ENCODE measurements around the gene ZNF579.

The ZNF579 gene, protein sequence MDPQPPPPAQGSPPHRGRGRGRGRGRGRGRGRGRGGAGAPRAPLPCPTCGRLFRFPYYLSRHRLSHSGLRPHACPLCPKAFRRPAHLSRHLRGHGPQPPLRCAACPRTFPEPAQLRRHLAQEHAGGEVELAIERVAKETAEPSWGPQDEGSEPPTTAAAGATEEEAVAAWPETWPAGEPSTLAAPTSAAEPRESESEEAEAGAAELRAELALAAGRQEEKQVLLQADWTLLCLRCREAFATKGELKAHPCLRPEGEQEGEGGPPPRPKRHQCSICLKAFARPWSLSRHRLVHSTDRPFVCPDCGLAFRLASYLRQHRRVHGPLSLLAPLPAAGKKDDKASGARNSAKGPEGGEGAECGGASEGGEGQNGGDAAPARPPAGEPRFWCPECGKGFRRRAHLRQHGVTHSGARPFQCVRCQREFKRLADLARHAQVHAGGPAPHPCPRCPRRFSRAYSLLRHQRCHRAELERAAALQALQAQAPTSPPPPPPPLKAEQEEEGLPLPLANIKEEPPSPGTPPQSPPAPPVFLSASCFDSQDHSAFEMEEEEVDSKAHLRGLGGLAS

DNA sequence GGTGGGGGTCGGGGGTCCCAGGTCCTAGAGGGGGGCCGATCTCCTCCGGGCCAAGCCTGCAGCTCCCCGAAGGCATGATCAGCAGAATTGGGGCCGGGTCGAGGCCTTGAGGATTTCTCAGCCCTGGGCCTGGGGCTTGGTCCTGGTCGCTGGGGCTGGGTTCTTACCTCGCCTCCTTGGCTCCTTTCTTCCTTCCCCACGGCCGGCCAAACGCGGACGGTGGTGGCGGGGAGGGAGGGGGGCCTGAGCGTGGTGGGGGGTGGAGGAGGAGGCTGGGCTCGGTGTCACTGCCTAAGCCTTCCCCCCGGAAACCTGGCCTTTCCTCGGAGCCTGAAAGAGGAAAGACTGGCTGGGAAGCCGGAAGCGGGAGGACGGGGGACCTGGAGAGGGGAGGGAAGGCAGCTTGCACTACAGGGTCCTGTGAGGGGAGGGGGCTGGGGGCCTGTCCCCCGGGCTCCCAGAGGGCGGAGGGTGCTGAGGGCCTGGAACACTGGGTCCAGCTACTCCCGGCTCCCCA is at the start of gene ZNF579:
TSS of gene ZNF579 (minus strand) at position 221 of the 517 bp plus-strand sequence. CDS start 1,209 bp downstream, outside the sequence.
- peak; percentile 60 for DNase-seq (ENCODE audit: low read depth, low spot score)

DNA sequence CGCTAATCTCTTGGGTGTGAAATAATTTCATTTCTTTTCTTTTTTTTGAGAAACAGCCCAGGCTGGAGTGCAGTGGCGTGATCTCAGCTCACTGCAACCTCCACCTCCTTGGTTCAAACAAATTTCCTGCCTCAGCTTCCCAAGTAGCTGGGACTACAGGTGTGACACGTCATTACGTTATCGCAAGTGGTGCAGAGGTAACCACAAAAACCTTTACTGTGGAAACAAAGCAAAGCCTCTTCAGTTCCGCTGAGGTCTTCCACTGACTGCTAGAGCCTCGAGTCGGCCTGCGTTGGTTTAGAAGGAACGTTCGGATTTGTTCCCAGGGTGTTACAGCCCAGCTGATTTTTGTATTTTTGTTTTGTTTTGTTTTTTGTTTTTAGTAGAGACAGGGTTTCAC is 45.7 kb upstream of the ZNF579 start:
- DNase-seq (ENCODE audit: low read depth, low spot score) = no peak

DNA sequence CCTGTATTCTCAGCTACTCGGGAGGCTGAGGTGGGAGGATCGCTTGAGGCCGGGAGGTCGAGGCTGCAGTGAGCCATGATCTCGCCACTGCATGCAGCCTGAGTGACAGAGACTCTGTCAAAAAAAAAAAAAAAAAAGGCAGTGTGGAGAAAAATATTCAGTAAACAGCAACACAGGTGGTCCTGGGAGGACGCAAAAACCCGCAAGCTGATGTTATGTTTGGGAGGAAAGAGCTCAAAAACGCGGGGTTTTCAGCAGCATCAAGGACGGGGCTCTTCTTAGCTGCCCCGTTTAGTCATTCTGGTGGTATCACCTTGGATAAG is 44.3 kb upstream of the ZNF579 start:
- no peak for DNase-seq (ENCODE audit: low read depth, low spot score)

DNA sequence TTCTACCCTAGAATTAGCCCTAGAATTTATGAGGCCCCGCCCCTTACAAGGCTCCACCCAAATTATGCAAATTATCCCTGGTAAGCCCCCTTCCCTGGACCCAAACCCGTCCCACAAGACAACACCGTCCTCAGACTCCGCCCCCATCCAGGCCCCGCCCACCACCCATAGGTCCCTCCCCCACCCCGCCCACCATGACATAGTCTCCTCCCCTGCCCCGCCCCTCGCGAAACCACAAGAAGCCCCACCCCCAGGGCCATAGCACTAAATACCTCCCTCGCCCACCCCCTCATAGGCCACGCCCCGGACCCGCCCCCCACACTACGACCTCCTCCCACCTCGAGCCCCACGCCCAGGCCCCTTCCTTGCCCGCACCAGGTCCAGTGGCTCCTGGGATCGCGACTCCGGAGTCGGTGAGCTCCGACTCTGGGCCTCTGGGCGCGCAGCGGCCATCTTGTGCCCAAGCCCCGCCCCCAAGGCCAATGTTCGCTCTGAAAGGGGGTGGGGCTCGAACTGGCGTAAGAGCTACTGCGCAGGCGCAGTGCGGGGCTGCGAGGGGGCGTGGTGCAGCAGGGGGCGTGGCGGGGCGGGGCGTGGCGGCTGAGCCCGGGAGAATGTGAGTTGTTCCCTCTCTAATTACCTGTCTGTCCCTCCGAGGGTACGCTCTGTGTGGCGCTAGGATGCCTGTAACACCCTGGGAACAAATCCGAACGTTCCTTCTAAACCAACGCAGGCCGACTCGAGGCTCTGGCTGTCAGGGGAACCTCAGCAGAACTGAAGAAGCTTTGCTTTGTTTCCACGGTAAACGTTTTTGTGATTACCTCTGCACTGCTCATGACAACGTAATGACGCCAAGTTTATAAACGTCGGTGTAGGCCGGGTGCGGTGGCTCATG is 43.7 kb upstream of the ZNF579 start, which contains the start of gene ZNF784:
TSS of gene ZNF784 (minus strand) at position 458 of the 895 bp plus-strand sequence. CDS start at position 453, 5 bp downstream.
- peak; percentile 83 for DNase-seq (ENCODE audit: low read depth, low spot score)

DNA sequence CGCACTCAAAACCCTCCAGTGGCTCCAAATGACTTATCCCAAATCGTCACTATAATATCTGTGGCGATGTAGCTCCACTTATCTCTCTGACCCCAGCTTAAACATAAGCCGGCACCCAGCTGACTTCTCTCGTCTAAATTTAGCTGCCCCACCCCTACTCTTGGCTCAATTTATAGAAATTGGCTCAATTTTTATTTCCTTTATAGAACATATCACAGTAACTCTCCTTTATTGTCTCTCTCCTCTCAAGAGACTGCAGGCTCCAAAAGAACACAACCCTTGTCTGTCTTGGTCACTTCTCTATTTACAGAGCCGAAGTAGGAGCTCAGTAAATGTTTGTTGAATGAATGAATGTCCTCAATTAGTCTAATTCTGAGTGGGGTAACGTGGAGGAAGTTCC is 42.9 kb upstream of the ZNF579 start:
- DNase-seq (ENCODE audit: low read depth, low spot score) = no peak

DNA sequence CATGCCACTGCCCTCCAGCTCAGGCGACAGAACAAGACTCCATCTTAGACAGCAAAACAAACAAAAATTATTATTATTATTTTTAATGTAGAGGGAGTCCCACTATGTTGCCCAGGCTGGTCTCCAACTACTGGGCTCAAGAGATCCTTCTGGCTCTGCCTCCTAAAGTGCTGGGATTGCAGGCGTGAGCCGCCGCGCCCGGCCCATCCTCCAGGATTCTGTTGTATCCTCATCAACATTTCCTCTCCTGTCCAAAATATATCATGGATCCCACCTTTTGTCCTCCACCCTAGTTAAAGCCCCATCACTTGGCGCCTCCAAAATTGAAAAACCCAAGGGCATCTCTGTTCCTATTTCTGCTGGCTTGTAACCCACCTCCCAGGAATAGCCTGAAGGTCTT is 42.5 kb upstream of the ZNF579 start:
- no peak for DNase-seq (ENCODE audit: low read depth, low spot score)

DNA sequence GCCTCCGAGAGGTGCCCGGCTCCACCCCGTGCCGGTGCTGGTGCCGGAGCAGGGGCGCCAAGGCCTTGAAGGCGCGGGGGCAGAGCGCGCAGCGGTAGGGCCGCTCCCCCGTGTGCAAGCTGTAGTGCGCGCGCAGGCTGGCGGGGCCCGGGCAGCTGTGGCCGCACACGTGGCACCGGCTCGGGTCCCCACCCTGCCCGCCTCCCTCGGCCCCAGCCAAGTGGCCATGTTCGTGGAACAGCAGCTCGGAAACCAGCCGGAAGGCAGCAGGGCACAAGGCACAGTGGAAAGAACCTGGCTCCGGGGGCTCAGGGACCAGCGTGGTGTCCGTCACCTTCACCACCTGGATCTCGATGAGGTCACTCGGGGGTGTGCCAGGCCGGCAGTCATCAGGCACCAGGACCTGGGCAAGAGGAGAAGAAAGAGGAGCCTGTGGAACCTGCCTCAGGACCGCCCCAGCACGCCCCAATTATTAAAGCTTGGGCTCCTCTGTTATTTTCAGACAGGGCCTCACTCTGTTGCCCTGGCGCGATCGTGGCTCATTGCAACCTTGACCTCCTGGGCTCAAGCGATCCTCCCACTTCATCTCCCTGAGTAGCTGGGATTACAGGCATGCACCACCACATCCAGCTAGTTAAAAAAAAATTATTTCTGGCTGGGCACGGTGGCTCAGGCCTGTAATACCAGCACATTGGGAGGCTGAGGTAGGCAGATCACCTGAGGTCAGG is 41.8 kb upstream of the ZNF579 start:
- DNase-seq (ENCODE audit: low read depth, low spot score) = no peak

DNA sequence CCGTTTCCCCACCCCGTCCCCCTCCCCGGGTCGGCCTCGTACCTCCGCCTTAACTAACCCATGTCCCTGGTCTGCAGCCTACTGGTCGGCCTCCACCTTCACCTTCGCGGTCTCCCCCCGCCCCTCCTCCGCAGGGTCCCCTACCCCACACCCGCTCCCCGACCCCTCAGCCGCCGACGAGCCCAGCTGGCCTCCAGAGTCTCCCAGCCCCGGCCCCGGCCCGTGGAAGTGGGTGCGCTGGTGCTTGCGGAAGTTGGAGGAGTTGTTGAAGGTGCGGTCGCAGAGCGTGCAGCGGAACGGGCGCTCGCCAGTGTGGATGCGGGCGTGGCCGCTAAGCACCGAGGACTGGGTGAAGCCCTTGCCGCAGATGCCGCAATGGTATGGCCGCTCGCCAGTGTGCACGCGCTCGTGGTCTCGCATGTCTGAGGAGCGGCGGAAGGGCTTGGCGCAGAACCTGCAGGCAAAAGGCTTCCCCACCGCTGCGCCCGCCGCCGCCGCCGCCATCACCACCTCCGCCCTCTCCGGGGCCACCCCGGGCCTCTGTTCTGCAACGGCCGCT is 41.1 kb upstream of the ZNF579 start:
- no peak for DNase-seq (ENCODE audit: low read depth, low spot score)

DNA sequence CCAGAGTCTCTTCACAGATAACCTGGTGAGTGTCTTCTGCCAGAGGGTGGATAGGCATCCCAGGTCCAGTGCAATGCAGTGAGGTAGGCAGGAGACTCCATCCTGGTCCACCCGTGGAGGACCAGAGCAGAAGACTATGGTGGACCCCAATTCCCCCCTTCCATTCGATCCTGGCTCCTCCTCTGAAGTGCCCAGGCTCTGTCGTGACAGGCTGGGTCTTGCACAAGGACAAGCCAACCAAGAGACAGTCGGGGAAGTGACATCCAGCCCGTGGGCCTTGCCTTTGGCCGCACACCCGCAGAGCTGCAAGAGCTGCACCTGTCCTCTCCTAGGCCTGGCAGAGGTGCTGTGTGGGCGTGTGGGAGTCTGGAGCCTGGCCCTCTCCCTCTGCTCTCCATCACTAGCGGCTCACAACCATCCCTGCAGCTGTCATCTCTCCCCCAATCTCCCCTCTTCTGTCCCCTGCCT is 40.6 kb upstream of the ZNF579 start:
- DNase-seq (ENCODE audit: low read depth, low spot score) = no peak

DNA sequence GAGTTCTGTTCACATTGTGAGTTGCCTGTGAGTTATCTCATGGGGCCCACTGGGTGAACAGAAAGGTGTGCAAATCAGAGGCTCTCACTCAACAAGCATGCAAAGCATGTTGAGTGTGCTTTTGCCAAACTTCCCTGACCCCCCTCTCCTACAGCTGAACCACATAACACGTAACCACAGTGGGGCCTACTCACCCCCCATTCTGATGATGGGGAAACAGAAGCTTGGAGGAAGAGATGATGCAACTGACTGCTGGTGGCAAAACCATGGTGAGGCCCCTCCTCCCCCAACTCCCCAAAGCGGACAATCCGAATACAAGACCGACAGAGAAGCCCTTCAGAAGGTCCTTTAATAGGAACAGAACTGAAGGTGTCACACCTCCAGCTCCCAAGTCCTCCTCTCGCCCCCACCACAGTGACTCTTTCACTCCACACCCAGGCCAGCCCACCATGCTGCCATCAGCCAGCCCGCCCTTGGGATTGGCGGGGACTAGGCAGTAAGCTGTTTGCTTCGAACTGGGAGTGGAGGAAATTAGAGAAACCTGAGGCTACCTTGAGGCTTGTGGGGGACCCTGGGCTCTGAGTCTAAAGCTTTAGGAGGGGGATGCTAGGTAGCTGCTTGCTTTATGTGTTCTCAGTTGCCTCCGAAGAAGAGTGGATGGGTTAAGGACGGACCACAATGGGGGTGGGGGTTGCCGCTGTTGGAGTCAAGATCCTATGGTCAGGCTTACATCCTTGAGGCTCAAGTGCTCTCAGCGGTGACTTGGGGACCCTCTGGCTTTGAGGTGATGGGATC is 40.0 kb upstream of the ZNF579 start:
- no peak for DNase-seq (ENCODE audit: low read depth, low spot score)

DNA sequence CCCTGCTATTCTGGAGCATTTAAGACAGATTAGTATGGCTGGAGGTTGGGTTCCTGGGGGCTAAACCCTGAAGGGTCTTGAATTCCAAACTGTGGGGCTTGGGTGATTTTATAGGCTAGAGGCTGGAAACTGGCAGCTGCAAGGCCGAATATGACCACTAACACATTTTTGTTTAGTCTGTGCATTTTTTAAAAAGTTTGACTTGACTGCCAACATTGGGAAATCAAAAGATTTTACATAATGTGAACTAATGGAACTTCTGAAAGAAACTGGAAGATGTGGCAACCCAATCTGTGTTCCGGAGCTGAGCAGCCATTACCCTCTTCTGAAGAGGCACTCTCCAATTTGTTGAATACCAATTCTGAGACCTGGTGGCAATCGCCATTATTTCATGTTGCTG is 38.6 kb upstream of the ZNF579 start:
- no peak for DNase-seq (ENCODE audit: low read depth, low spot score)

DNA sequence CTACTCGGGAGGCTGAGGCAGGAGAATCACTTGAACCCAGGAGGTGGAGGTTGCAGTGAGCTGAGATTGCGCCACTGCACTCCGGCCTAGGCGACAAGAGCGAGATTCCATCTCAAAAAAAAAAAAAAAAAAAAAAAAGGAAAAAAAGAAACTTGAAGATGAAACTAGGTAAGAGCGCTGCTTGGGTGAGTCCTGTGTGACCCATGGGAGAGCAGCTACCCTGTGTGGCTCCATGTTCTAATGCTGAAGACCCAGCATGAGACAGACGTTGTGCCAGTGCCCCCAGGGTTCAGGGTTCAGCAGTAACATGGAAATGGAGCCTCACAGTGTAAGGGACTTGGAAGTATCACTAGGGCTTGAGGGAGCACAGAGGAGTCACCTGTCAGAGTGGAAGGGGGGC is 37.8 kb upstream of the ZNF579 start:
- no peak for DNase-seq (ENCODE audit: low read depth, low spot score)

DNA sequence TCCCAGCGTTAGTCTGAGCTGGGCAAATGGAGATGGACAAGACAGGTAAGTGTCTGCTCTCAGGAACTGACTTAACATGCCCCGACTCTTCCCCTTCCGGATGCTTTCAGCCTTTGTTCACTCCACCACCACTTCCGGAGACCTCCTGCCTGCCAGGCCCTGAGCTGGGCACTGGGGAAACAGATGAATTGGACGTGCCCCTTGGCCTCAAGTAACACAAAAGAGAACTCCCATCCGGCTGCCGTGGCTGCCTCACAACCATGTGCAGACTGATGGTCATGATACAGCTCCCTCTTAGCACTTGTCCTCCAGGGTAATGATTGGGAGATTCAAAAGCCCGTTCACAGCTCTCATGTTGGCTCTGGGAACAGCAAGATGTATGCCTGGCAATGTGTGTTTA is 36.8 kb upstream of the ZNF579 start:
- DNase-seq (ENCODE audit: low read depth, low spot score) = no peak

DNA sequence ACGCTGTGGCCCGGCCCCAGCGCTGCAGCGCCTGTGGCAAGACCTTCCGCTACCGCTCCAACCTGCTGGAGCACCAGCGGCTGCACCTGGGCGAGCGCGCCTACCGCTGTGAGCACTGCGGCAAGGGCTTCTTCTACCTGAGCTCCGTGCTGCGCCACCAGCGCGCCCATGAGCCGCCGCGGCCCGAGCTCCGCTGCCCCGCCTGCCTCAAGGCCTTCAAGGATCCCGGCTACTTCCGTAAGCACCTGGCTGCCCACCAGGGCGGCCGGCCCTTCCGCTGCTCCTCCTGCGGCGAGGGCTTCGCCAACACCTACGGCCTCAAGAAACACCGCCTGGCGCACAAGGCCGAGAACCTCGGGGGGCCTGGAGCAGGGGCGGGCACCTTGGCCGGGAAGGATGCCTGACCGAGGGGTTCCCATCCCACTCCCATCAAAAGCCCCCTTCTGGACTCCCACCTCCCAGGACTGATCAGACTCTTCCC is 35.8 kb upstream of the ZNF579 start:
- DNase-seq (ENCODE audit: low read depth, low spot score) = no peak

DNA sequence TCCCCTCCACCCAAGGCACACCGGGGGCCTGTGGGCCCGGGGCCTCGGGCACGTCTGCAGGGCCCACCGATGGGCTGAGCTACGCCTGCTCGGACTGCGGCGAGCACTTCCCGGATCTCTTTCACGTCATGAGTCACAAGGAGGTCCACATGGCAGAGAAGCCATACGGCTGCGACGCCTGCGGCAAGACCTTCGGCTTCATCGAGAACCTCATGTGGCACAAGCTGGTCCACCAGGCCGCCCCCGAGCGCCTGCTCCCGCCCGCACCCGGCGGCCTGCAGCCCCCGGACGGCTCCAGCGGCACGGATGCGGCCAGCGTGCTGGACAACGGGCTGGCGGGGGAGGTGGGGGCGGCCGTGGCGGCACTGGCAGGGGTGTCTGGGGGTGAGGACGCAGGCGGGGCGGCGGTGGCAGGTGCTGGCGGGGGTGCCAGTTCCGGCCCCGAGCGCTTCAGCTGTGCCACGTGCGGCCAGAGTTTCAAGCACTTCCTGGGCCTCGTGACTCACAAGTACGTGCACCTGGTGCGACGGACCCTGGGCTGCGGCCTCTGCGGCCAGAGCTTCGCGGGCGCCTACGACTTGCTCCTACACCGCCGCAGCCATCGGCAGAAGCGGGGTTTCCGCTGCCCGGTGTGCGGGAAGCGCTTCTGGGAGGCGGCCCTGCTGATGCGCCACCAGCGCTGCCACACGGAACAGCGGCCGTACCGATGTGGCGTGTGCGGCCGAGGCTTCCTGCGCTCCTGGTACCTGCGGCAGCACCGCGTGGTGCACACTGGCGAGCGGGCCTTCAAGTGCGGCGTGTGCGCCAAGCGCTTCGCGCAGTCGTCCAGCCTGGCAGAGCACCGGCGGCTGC is 35.1 kb upstream of the ZNF579 start:
- no peak for DNase-seq (ENCODE audit: low read depth, low spot score)

DNA sequence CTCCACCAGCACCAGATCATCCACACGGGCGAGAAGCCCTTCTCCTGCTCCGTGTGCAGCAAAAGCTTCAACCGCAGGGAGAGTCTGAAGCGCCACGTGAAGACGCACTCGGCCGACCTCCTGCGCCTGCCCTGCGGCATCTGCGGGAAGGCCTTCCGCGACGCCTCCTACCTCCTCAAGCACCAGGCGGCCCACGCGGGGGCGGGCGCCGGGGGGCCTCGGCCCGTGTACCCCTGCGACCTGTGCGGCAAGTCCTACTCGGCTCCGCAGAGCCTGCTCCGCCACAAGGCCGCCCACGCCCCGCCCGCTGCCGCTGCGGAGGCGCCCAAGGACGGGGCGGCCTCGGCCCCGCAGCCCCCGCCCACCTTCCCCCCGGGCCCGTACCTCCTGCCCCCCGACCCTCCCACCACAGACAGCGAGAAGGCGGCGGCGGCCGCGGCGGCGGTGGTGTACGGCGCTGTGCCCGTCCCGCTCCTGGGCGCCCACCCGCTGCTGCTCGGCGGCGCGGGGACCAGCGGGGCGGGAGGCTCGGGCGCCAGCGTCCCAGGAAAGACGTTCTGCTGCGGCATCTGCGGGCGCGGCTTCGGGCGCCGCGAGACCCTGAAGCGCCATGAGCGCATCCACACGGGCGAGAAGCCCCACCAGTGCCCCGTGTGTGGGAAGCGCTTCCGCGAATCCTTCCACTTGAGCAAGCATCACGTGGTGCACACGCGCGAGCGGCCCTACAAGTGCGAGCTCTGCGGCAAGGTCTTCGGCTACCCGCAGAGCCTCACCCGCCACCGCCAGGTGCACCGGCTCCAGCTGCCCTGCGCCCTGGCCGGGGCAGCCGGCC is 34.3 kb upstream of the ZNF579 start:
- DNase-seq (ENCODE audit: low read depth, low spot score) = no peak

DNA sequence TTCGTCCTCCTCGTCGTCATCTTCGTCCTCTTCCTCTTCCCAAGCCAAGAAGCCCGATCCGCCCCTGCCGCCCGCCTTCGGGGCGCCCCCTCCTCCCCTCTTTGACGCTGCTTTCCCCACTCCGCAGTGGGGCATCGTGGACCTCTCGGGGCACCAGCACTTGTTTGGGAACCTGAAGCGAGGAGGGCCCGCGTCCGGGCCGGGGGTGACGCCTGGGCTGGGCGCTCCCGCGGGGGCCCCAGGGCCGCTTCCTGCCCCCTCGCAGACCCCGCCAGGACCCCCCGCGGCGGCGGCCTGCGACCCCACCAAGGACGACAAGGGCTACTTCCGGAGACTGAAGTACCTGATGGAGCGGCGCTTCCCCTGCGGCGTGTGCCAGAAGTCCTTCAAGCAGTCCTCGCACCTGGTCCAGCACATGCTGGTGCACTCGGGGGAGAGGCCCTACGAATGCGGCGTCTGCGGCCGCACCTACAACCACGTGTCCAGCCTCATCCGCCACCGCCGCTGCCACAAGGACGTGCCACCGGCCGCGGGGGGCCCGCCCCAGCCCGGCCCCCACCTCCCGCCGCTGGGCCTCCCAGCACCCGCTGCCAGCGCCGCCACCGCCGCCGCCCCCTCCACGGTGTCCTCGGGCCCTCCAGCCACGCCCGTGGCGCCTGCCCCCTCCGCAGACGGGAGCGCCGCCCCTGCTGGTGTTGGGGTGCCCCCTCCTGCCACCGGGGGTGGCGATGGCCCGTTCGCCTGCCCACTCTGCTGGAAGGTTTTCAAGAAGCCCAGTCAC is 33.5 kb upstream of the ZNF579 start:
- no peak for DNase-seq (ENCODE audit: low read depth, low spot score)

All from activated naive CD8-positive, alpha-beta T cell treated with anti-CD3 and anti-CD28 coated beads, Interleukin-2, amount 50 U/mL, for 16 hours (primary cell).